Left forelimb (tissue), 1 donor: ENCODE measurements around the gene ADO.

Experiments
- DNase-seq: peaks from one replicate; pipeline ENCODE4 v3.0.0-alpha.2; 2018; ENCODE audit warnings: low spot score

ADO gene

DNA sequence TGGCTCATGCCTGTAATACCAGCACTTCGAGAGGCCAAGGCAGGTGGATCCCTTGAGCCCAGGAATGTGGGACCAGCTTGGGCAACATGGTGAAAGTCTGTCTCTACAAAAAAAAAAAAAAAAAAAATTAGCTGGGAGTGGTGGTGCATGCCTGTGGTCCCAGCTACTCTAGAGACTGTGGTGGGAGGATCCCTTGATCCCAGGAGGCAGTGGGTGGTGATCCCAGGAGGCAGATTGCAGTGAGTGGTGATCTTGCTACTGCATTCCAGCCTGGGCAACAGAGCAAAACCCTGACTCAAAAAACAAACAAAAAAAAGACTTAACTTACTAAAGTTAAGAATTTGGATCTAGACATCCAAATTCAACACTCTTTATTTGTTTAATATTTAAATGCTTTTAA lies 10.2 kb upstream of the ADO start:
- DNase-seq: no peak

- DNase-seq: no peak
Observed at GRCh38 chr10:62795100-62795499, 9.4 kb upstream of the ADO start.

- no peak for DNase-seq
Observed at GRCh38 chr10:62795762-62796161, 8.8 kb upstream of the ADO start.

- no peak for DNase-seq
Observed at GRCh38 chr10:62796896-62797295, 7.6 kb upstream of the ADO start.

- DNase-seq: no peak
Observed at GRCh38 chr10:62801871-62802270, 2.6 kb upstream of the ADO start.

- DNase-seq: peak; percentile 90
Observed at GRCh38 chr10:62803724-62804355, 680 bp upstream of the ADO start.

DNA sequence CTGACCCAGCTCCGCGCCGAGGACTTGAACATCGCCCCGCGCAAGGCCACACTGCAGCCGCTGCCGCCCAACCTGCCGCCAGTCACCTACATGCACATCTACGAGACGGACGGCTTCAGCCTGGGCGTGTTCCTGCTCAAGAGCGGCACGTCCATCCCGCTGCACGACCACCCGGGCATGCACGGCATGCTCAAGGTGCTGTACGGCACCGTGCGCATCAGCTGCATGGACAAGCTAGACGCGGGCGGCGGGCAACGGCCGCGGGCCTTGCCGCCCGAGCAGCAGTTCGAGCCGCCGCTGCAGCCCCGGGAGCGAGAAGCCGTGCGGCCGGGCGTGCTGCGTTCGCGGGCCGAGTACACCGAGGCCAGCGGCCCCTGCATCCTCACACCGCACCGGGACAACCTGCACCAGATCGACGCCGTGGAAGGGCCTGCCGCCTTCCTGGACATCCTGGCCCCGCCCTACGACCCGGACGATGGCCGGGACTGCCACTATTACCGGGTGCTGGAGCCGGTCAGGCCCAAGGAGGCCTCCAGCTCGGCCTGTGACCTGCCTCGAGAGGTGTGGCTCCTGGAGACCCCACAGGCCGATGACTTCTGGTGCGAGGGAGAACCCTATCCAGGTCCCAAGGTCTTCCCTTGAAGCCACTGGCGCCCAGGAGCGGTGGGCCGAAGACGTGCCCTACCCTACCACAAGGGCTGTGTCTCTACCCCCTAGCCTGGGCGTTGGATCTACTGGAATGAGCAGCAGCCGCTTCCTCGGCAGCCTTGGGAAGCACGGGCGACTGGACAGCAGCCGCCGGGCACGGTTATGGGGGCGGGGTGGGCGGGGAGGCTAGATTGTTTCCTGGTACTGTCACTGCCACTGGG lies 945 bp downstream of the ADO start:
- no peak for DNase-seq

DNA sequence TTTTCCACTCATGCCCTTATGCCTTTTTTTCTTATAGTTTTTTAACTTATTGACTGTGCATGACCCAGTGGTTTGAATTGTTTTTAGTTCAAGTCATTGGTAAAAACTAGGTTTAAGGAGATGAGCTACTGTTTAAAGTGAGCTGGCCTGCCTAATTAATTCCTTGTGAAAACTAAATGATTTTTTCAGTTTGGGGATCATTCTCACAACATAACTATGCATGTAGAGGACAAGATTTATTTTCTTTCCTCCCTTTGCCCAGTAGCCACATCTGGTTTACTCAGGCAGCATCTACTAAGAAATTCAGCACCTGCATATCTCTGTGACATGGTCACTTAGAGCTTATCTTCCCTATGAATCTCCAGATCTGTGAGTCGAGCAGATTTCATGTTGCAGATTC lies 1.7 kb downstream of the ADO start:
- no peak for DNase-seq

GRCh38 chr10:62810156-62810902 lies 5.8 kb downstream of the ADO start:
- no peak for DNase-seq

DNA sequence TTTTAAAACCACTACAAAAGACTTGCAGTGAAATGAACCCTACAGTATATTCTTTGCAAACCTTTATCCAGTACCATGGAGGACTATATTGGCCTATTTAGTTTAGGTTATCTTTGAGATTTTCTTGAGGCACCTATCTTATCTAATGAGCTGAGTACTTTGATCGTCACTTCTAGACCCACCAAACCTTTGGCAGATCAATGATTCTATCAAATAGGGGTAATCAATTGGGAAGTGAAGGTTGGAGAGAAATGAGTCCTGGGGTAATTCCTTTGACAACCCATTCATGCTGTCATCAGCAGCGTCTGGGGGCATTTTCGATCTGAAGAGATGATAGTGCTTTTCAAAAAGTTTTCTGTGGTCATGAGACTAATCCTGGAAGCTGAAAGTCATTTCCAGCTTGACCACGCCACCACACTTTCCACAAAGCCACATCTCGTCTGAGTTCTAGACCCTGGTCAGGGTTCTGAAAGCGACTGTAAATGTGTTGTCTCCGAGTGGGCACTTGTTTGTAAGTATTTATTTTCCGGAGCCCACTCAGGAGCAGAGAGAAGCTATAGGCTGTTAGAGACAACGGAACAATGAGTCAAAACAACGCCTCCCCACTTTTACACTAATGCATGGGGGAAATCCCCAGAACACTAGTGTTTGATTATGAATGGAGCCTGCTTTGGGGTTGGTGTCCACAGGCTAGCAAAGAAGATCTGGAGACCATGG lies 6.8 kb downstream of the ADO start:
- no peak for DNase-seq

DNA sequence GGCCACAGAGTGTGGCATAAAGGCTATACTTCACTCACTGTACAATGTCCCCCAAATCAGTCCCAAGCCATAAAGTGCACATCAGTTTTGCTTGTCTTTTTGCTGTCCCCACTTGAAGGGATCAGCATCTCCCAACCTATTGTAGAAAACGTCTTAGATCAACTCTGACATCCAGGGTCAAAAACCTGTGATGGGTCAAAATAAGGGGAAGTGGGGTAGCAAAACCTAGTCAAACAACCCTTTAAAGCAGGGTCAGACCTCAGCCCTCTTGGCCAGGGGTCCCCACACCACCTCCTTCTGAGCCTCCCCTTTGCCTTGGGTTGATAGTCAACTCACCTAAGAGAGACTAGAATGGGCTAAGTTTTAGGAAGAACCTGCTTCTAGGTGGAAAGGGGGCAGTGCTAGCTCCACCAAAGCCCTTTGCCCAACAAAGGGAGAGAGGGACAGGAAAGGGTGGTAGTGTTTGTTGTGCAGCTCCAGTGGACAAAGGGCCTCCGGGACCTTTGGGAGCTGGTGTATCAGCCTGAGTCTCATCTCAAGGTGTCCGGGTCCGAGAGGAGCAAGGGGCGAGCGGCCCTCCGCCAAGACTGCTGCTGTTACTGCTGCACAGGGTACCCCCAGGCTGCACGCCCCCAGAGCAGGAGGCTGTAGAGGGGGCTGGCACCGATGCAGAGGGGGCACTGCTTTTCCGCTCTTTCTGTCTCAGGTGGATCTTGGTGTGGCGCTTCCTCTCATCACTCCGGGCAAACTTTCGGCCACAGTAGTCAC lies 8.3 kb downstream of the ADO start:
- no peak for DNase-seq

GRCh38 chr10:62813453-62813852 lies 8.9 kb downstream of the ADO start:
- DNase-seq: no peak

DNA sequence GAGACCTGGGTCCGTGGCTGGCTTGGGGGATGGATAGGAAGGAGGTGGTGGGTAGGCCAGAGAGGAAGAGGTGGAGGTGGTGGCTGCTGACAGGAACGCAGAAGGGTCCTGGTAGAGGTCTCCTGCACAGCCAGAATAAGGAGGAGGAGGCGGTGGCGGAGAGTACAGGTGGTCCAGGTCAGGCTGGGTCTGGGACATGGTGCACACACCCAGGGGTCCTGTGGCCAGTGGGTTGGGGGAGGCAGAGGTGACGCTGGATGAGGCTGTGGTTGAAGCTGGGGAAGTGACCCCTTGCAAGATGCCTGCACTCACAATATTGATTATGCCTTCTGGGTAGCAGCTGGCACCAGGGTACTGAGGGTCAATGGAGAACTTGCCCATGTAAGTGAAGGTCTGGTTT lies 9.5 kb downstream of the ADO start:
- no peak for DNase-seq

DNA sequence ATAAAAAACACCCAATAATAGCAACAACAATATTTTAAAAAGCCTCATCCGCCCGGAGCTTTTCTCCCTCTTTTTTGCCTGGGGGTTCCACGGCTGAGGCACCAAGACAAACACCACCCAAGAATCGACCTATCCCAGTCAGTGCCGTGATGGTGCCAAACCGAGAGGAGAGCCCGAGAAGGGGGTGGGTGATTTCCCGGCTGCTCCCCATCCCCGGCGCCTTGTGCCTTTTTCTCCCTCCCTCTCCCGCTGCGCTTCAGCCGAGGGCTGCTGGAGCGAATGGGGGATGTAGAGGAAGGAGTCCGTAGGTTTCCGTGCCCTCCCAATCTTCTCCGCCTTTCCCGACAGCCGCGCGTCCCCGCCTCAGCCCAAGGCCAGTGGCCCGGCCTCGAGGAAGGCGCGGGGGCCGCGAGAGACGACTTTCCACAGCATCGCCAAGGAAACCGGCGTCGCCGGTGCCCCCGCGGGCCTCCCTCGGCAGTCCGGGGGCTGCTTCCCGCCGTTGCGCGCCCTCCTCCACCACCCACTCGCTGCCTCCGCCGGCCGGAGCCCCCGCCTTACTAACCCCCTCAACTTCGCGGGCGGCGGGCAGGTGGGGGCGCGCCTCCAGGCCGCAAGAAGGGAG lies 10.3 kb downstream of the ADO start:
- no peak for DNase-seq

- no peak for DNase-seq
Observed at GRCh38 chr10:62815381-62816075, 11.0 kb downstream of the ADO start.

GRCh38 chr10:62816076-62816330 lies 11.5 kb downstream of the ADO start:
- DNase-seq: no peak

- DNase-seq: peak; percentile 96
Observed at GRCh38 chr10:62816331-62817120, 12.0 kb downstream of the ADO start, which contains the start of gene EGR2. Gene EGR2, minus strand, starts transcription at chr10:62816366. Its CDS starts 337 bp downstream, at chr10:62816029.

DNA sequence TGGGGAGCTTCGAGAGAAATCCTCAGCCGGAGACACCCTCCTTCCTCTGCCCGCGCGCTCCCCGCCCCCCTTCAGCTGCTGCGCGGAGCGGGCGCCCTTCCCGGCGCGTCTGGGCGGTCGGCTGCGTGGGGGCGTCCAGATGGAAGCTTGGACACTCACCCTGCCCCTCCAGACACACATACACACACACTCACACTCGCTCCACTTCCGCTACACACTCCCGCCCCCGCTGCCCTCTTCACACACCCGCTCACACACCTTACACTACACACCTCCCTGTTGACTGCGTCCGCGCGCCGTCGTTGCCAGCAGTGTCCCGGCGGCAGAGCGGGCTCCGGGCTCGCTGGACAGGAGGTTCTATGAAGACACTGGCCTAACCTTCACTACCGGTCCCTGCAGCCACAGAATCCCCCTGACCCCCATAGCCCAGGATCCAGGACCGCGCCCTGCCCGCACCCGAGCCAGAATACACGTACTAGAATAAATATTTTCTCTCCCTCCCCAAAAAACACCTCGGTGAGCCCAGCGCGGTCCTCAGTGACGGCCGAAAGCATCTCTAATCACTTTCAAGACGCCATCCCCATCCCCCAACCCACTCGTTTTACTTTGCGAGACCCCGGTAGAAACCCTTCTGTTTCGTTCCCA lies 12.7 kb downstream of the ADO start:
- DNase-seq: no peak

DNA sequence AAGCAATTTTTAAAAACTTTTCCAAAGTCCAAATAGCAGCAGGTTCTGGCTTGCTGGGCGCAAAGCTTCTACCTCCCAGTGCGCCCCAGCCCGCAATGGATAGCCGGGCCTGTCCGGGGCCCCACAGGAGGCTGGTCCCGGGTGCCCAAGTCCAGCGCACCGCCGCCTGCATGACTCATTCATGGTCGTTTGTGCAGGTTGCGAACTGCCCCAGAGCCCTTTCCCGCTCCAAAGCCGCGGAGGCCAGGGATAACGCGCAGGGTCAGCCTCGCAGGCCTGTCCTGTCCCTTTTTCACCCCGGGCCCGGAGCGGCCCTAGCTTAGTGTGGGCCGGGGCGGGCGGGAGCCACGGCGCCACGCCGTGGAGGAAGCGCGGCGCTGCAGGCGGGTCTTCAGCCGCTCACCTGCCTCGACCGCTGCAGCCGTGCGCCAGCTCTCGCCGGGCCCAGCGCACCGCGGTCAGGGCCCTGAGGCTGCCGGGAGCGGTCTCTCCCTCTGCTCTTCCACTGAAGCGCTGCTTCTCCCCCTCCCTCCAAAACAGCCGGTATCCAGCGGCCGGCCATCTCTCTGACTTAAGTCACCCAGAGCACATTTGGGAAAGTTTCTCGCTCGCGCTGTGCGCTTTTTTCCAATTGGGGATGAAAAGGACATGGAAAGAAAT lies 13.4 kb downstream of the ADO start:
- peak; percentile 84 for DNase-seq
